K562 (cell line): ENCODE data around the gene POLR1H. TPM values are rescaled to one million over a fixed set of nuclear protein-coding genes. Genes with fewer than 3 reads are reported as not detected.

ENCODE experiments used
- HIVEP1 ChIP-seq: fragments of 250-450 bp; sonication (Bioruptor Pico); IDR thresholded peaks from 2 replicates; pipeline ENCODE4 v1.4.0; 2020; ENCODE audit warnings: mild to moderate bottlenecking
- IRF9 ChIP-seq: fragments of 450-650 bp; IDR thresholded peaks from 2 replicates; pipeline ENCODE4 v1.6.1; 2016; ENCODE audit warnings: missing biosample characterization, missing genetic modification characterization
- KLF1 ChIP-seq: fragments of 450-650 bp; IDR thresholded peaks from 2 replicates; pipeline ENCODE4 v1.6.1; 2016; ENCODE audit warnings: missing genetic modification characterization, missing compliant biosample characterization
- LCOR ChIP-seq: sonication (generic); formaldehyde crosslinking; IDR thresholded peaks from 2 replicates; pipeline ENCODE4 v1.8.0; 2022; ENCODE audit warnings: mild to moderate bottlenecking, missing genetic modification reagents
- MLLT1 ChIP-seq, 2 experiments: fragments of 450-650 bp; IDR thresholded peaks; 2 replicates each; pipeline ENCODE4 v1.6.1; 2016
- MTA1 ChIP-seq: fragments of 450-650 bp; IDR thresholded peaks from 2 replicates; pipeline ENCODE4 v1.6.1; 2017; ENCODE audit warnings: borderline replicate concordance
- NR0B1 ChIP-seq: fragments of 450-650 bp; IDR thresholded peaks from one replicate; pipeline ENCODE4 v1.6.1; 2018; ENCODE audit warnings: mild to moderate bottlenecking, moderate library complexity; ENCODE audit not compliant: partially characterized antibody
- PCBP1 ChIP-seq: fragments of 200-400 bp; formaldehyde crosslinking; IDR thresholded peaks from 2 replicates; pipeline ENCODE4 v1.6.1; 2018; ENCODE audit warnings: mild to moderate bottlenecking, low read depth, low read length; ENCODE audit not compliant: poor library complexity, severe bottlenecking
- PPARD ChIP-seq: fragments of 250-450 bp; sonication (Bioruptor Pico); IDR thresholded peaks from 2 replicates; pipeline ENCODE4 v1.8.0; 2022; ENCODE audit warnings: inconsistent platforms, mild to moderate bottlenecking, moderate library complexity
- RFX1 ChIP-seq: fragments of 450-650 bp; IDR thresholded peaks from 2 replicates; pipeline ENCODE4 v1.6.1; 2016; ENCODE audit warnings: mild to moderate bottlenecking, moderate library complexity
- SIN3A ChIP-seq, 2 experiments: fragments of 150-350 bp in 1 of 2; IDR thresholded peaks; 2 replicates each; pipeline ENCODE4 v1.6.1; 2011 to 2016; ENCODE audit warnings: borderline replicate concordance in 2 of 2, low read depth in 2 of 2, low read length in 2 of 2, mild to moderate bottlenecking in 2 of 2, moderate library complexity in 2 of 2; ENCODE audit not compliant: control insufficient read depth in 1 of 2
- SMAD1 ChIP-seq: fragments of 150-350 bp; IDR thresholded peaks from 2 replicates; pipeline ENCODE4 v1.6.1; 2014; ENCODE audit warnings: low read length, low read depth; ENCODE audit not compliant: partially characterized antibody
- ZBTB34 ChIP-seq: fragments of 250-450 bp; sonication (Bioruptor Pico); IDR thresholded peaks from 2 replicates; pipeline ENCODE4 v1.8.0; 2021; ENCODE audit warnings: mild to moderate bottlenecking, moderate library complexity
- ZNF239 ChIP-seq: fragments of 250-450 bp; sonication (Bioruptor Pico); IDR thresholded peaks from 2 replicates; pipeline ENCODE4 v1.4.0; 2020; ENCODE audit warnings: mild to moderate bottlenecking
- ZNF263 ChIP-seq: sonication (generic); formaldehyde crosslinking; IDR thresholded peaks from 2 replicates; pipeline ENCODE4 v1.8.0; 2022; ENCODE audit warnings: mild to moderate bottlenecking, missing genetic modification reagents, borderline replicate concordance
- ZNF408 ChIP-seq: fragments of 250-450 bp; sonication (Bioruptor Pico); IDR thresholded peaks from 2 replicates; pipeline ENCODE4 v1.4.0; 2020; ENCODE audit warnings: low read depth, mild to moderate bottlenecking, moderate library complexity
- ZNF561 ChIP-seq: fragments of 450-650 bp; formaldehyde crosslinking; conservative IDR thresholded peaks from 2 replicates; pipeline ENCODE4 v1.4.0; 2020; ENCODE audit warnings: mild to moderate bottlenecking, moderate library complexity
- ZNF57 ChIP-seq: fragments of 450-650 bp; formaldehyde crosslinking; IDR thresholded peaks from 2 replicates; pipeline ENCODE4 v1.4.0; 2020; ENCODE audit warnings: mild to moderate bottlenecking, moderate library complexity
- ZNF583 ChIP-seq: fragments of 250-450 bp; sonication (Bioruptor Pico); IDR thresholded peaks from 2 replicates; pipeline ENCODE4 v1.4.0; 2020
- ZNF778 ChIP-seq: fragments of 450-650 bp; formaldehyde crosslinking; IDR thresholded peaks from 2 replicates; pipeline ENCODE4 v1.4.0; 2020; ENCODE audit warnings: mild to moderate bottlenecking, moderate library complexity
- polyA plus RNA-seq, 8 experiments: library from polyadenylated mRNA; depleted of rRNA in 4 of 8; stranded (reverse) in 5 of 8; unstranded in 3 of 8; fragments of >200 nt; fragmentation: Nextera tagmentation in 2 of 8; fragmentation: Illumina TruSeq in 1 of 8; extraction: Ambion mirVana in 2 of 8; extraction: Trizol in 1 of 8; gene quantifications; 2 replicates each; pipeline versions ENCODE4 v1.2.1 to v1.2.3, GENCODE V29; 2011 to 2014; ENCODE audit warnings: inconsistent platforms in 1 of 8, missing spikeins in 1 of 8
- total RNA-seq, 7 experiments: library from RNA; depleted of rRNA in 6 of 7; stranded (reverse); fragments of >200 nt in 6 of 7; fragmentation: Illumina TruSeq in 2 of 7; extraction: Trizol in 2 of 7; gene quantifications; 2 replicates each; pipeline versions ENCODE4 v1.2.1 to v1.2.3, GENCODE V29; 2011 to 2021; ENCODE audit warnings: low replicate concordance in 1 of 7

POLR1H gene
- total and polyA plus RNA-seq, 9 of the 15 experiments (the other 6 are each of a cell fraction or from before 2014, with no cell fraction given): 92.2 to 333 (median 143) TPM

- no peak for TF ChIP-seq ZNF561 (CRISPR knock-in tag)
- 0 out of 2 replicates have a peak, but pooled peaks have one; percentile 22 for TF ChIP-seq LCOR (CRISPR knock-in tag)
- TF ChIP-seq IRF9 (tag): no peak
- no peak for TF ChIP-seq PCBP1
- TF ChIP-seq PPARD (CRISPR knock-in tag): no peak
- no peak for TF ChIP-seq ZNF57 (CRISPR knock-in tag)
- TF ChIP-seq HIVEP1 (CRISPR knock-in tag): 0 out of 2 replicates have a peak, but pooled peaks have one; percentile 19
- no peak for TF ChIP-seq ZNF583 (CRISPR knock-in tag)
- 0 out of 2 replicates have a peak, but pooled peaks have one; percentile 29 for TF ChIP-seq MTA1
- no peak for TF ChIP-seq SMAD1
- no peak for TF ChIP-seq KLF1
- TF ChIP-seq SIN3A (IDR thresholded peaks at IDR 0.05; ENCODE audit: borderline replicate concordance in 2 of 2, control insufficient read depth in 1 of 2, low read depth in 2 of 2, low read length in 2 of 2): no peak
- no peak for TF ChIP-seq RFX1
- no peak for TF ChIP-seq ZNF408 (CRISPR knock-in tag)
- 0 out of 4 replicates have a peak, but pooled peaks of 1 of the 2 experiments have one; percentile 24 for TF ChIP-seq MLLT1 (IDR thresholded peaks at IDR 0.05)
- TF ChIP-seq ZNF263 (CRISPR knock-in tag): no peak
- TF ChIP-seq ZBTB34 (CRISPR knock-in tag): no peak
- no peak for TF ChIP-seq ZNF239
- TF ChIP-seq NR0B1: no peak
- TF ChIP-seq ZNF778 (CRISPR knock-in tag): no peak
Measured at GRCh38 chr6:30102970-30103871, 42.2 kb downstream of the POLR1H start (continued).
